Measurements from ENCODE around the gene MESP2. TPM values are rescaled to one million over a fixed set of nuclear protein-coding genes. Genes with fewer than 3 reads are reported as not detected.

Gene MESP2
- polyA plus RNA-seq, 1 donor from 2014 or later = not detected

DNA sequence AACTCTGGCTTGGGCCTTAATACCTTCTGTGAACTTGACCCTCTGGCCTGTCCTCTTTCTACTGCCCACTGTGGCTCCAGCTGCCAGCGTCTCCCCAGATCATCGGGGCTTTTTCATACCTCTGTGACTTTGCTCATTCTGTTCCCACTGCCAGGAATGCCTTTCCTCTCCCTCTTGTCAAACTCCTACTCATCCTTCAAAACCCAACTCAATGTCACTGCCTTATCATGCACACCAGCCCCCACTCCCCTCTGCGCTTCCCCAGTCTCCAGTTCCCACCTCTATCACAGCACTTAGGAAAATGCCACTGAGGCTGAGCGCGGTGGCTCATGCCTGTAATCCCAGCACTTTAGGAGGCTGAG, 33.6 kb downstream of the MESP2 start:
- no peak overlapping the region for H2AFZ ChIP-seq (ENCODE audit: low read depth, low read length)
- no peak for TF ChIP-seq RAD21 (conservative IDR thresholded peaks at IDR 0.05)
- TF ChIP-seq POLR2AphosphoS5 (IDR thresholded peaks at IDR 0.05) = no peak
- no peak for TF ChIP-seq MXI1 (conservative IDR thresholded peaks at IDR 0.05; ENCODE audit: poor library complexity, severe bottlenecking)
- no peak for TF ChIP-seq SMC3 (conservative IDR thresholded peaks at IDR 0.05; ENCODE audit: poor library complexity)
- TF ChIP-seq EP300 (conservative IDR thresholded peaks at IDR 0.05; ENCODE audit: poor library complexity, severe bottlenecking) = no peak
- no peak for TF ChIP-seq EZH2 (IDR thresholded peaks at IDR 0.05; ENCODE audit: borderline replicate concordance, insufficient read depth, low read length, poor library complexity, severe bottlenecking)
- no peak for TF ChIP-seq TAF1 (IDR thresholded peaks at IDR 0.05; ENCODE audit: low read depth)
- TF ChIP-seq, protein P1, sequence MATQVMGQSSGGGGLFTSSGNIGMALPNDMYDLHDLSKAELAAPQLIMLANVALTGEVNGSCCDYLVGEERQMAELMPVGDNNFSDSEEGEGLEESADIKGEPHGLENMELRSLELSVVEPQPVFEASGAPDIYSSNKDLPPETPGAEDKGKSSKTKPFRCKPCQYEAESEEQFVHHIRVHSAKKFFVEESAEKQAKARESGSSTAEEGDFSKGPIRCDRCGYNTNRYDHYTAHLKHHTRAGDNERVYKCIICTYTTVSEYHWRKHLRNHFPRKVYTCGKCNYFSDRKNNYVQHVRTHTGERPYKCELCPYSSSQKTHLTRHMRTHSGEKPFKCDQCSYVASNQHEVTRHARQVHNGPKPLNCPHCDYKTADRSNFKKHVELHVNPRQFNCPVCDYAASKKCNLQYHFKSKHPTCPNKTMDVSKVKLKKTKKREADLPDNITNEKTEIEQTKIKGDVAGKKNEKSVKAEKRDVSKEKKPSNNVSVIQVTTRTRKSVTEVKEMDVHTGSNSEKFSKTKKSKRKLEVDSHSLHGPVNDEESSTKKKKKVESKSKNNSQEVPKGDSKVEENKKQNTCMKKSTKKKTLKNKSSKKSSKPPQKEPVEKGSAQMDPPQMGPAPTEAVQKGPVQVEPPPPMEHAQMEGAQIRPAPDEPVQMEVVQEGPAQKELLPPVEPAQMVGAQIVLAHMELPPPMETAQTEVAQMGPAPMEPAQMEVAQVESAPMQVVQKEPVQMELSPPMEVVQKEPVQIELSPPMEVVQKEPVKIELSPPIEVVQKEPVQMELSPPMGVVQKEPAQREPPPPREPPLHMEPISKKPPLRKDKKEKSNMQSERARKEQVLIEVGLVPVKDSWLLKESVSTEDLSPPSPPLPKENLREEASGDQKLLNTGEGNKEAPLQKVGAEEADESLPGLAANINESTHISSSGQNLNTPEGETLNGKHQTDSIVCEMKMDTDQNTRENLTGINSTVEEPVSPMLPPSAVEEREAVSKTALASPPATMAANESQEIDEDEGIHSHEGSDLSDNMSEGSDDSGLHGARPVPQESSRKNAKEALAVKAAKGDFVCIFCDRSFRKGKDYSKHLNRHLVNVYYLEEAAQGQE (IDR thresholded peaks at IDR 0.05; ENCODE audit: borderline replicate concordance) = no peak
- TF ChIP-seq, protein P2, sequence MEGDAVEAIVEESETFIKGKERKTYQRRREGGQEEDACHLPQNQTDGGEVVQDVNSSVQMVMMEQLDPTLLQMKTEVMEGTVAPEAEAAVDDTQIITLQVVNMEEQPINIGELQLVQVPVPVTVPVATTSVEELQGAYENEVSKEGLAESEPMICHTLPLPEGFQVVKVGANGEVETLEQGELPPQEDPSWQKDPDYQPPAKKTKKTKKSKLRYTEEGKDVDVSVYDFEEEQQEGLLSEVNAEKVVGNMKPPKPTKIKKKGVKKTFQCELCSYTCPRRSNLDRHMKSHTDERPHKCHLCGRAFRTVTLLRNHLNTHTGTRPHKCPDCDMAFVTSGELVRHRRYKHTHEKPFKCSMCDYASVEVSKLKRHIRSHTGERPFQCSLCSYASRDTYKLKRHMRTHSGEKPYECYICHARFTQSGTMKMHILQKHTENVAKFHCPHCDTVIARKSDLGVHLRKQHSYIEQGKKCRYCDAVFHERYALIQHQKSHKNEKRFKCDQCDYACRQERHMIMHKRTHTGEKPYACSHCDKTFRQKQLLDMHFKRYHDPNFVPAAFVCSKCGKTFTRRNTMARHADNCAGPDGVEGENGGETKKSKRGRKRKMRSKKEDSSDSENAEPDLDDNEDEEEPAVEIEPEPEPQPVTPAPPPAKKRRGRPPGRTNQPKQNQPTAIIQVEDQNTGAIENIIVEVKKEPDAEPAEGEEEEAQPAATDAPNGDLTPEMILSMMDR (IDR thresholded peaks at IDR 0.05; ENCODE audit: poor library complexity, severe bottlenecking) = no peak
- no peak overlapping the region for H3K4me2 ChIP-seq (ENCODE audit: low read length)
- H3K79me2 ChIP-seq (replicated peaks; ENCODE audit: insufficient read depth, low read length) = no peaks in the 10 kb centered on the region
- no peak overlapping the region for H3K27ac ChIP-seq (ENCODE audit: low read length)
- no peak overlapping the region for H3K4me3 ChIP-seq (ENCODE audit: low read length)
- H4K20me1 ChIP-seq (ENCODE audit: insufficient read depth) = no peaks in the 10 kb centered on the region
- no peak overlapping the region for H3K9ac ChIP-seq (ENCODE audit: low read length)
- H3F3A ChIP-seq (ENCODE audit: insufficient read depth, low read length, poor library complexity, severe bottlenecking) = no peaks in the 10 kb centered on the region
- H3K9me2 ChIP-seq (ENCODE audit: insufficient read depth, low read length) = no peaks in the 10 kb centered on the region
- peaks cover 20% of the 10 kb centered on the region for H3K27me3 ChIP-seq (ENCODE audit: insufficient read depth, low read depth, low read length)
- no peaks in the 10 kb centered on the region for H3K36me3 ChIP-seq (ENCODE audit: insufficient read depth, low read length)
- H3K9me3 ChIP-seq (ENCODE audit: low read length) = no peaks in the 10 kb centered on the region

DNA sequence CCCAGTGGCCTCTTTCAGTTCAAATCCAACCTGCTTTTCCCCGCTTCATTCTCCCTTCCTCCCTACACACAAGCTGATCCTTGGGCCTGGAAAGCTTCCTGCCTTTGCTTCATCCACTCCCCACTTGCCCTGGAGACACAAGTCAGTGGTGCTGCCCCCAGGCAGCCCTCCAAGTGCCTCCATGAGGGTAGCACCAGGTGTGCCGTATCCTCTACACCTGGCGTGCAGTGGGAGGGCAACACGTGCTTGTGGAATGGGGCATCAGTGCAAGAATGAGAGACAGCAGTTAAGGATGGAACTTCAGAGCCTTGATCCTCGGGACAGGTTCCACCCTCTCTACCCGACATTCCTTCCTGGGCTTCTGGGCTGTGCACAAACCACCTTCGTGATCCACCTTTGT, 34.7 kb downstream of the MESP2 start:
- no peak overlapping the region for H3K4me3 ChIP-seq (ENCODE audit: low read length)

More for the DNA sequence above, 34.7 kb downstream of the MESP2 start:
- no peaks in the 10 kb centered on the region for H3F3A ChIP-seq (ENCODE audit: insufficient read depth, low read length, poor library complexity, severe bottlenecking)
- H3K27me3 ChIP-seq (ENCODE audit: insufficient read depth, low read depth, low read length) = peaks cover 31% of the 10 kb centered on the region
- H2AFZ ChIP-seq (ENCODE audit: low read depth, low read length) = no peak overlapping the region
- no peaks in the 10 kb centered on the region for H3K79me2 ChIP-seq (replicated peaks; ENCODE audit: insufficient read depth, low read length)
- H3K9me3 ChIP-seq (ENCODE audit: low read length) = peaks cover 5% of the 10 kb centered on the region
- TF ChIP-seq, protein P2 (IDR thresholded peaks at IDR 0.05; ENCODE audit: poor library complexity, severe bottlenecking) = no peak
- no peak for TF ChIP-seq EZH2 (IDR thresholded peaks at IDR 0.05; ENCODE audit: borderline replicate concordance, insufficient read depth, low read length, poor library complexity, severe bottlenecking)
- TF ChIP-seq TAF1 (IDR thresholded peaks at IDR 0.05; ENCODE audit: low read depth) = no peak
- TF ChIP-seq EP300 (conservative IDR thresholded peaks at IDR 0.05; ENCODE audit: poor library complexity, severe bottlenecking) = no peak
- TF ChIP-seq, protein P1 (IDR thresholded peaks at IDR 0.05; ENCODE audit: borderline replicate concordance) = no peak
- no peak for TF ChIP-seq RAD21 (conservative IDR thresholded peaks at IDR 0.05)
- no peak for TF ChIP-seq SMC3 (conservative IDR thresholded peaks at IDR 0.05; ENCODE audit: poor library complexity)
- TF ChIP-seq MXI1 (conservative IDR thresholded peaks at IDR 0.05; ENCODE audit: poor library complexity, severe bottlenecking) = no peak
- no peak for TF ChIP-seq POLR2AphosphoS5 (IDR thresholded peaks at IDR 0.05)
- H3K9ac ChIP-seq (ENCODE audit: low read length) = no peak overlapping the region
- H4K20me1 ChIP-seq (ENCODE audit: insufficient read depth) = no peaks in the 10 kb centered on the region
- H3K9me2 ChIP-seq (ENCODE audit: insufficient read depth, low read length) = no peaks in the 10 kb centered on the region
- H3K36me3 ChIP-seq (ENCODE audit: insufficient read depth, low read length) = no peaks in the 10 kb centered on the region
- H3K27ac ChIP-seq (ENCODE audit: low read length) = no peak overlapping the region
- no peak overlapping the region for H3K4me2 ChIP-seq (ENCODE audit: low read length)

Measured in neural cell (in vitro differentiated cells).